Astrocyte (in vitro differentiated cells and primary cell): ENCODE measurements around the gene ATP5PF.

Experiments
- EZH2 ChIP-seq: IDR thresholded peaks from 2 replicates; pipeline ENCODE4 v1.6.1; 2012; ENCODE audit warnings: mild to moderate bottlenecking, low read length, inconsistent platforms; ENCODE audit not compliant: insufficient read depth
- TF ChIP-seq, protein P1 (sequence below): IDR thresholded peaks from 2 replicates; pipeline ENCODE4 v1.5.1; 2011; ENCODE audit warnings: low read depth, mild to moderate bottlenecking, inconsistent platforms, low read length, moderate library complexity; ENCODE audit not compliant: insufficient read depth

DNA sequence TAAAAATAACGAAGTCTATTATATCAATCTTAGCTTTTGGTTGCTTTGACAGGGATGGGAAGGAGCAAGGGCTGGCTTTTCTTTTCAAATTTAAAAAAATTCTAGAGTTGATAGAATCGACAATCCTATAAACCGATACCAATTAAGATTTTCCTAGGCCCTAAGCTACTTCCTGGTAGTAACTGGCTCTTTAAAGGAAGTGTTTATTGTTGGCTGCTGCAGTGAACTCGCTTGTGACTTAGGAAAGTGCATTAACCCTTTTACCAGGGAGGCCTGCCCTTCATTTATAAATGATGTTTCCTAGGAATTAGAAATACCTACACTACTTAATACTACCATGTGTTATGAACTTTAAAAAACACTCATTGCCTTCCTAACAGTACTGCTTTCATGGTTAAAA is 33.2 kb downstream of the ATP5PF start:
- TF ChIP-seq, protein P1, sequence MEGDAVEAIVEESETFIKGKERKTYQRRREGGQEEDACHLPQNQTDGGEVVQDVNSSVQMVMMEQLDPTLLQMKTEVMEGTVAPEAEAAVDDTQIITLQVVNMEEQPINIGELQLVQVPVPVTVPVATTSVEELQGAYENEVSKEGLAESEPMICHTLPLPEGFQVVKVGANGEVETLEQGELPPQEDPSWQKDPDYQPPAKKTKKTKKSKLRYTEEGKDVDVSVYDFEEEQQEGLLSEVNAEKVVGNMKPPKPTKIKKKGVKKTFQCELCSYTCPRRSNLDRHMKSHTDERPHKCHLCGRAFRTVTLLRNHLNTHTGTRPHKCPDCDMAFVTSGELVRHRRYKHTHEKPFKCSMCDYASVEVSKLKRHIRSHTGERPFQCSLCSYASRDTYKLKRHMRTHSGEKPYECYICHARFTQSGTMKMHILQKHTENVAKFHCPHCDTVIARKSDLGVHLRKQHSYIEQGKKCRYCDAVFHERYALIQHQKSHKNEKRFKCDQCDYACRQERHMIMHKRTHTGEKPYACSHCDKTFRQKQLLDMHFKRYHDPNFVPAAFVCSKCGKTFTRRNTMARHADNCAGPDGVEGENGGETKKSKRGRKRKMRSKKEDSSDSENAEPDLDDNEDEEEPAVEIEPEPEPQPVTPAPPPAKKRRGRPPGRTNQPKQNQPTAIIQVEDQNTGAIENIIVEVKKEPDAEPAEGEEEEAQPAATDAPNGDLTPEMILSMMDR = no peak
- TF ChIP-seq EZH2 = no peak
